GM23338 (cell line): ENCODE measurements around the gene SLC25A29. TPM values are rescaled to one million over a fixed set of nuclear protein-coding genes. Genes with fewer than 3 reads are reported as not detected.

Experiments used
- ATAC-seq: fragments of 200-7000 bp; cut with Tn5 transposase; 3 replicates; pipeline ENCODE4 v1.9.1; 2020
- DNase-seq: peaks from one replicate; pipeline ENCODE4 v3.0.0-alpha.2; 2015; ENCODE audit warnings: low spot score
- H2AFZ ChIP-seq: fragments of 200-600 bp; sonication (generic); 2 replicates; pipeline ENCODE4 v1.8.0; 2016; ENCODE audit warnings: antibody characterized with exemption, mild to moderate bottlenecking, moderate library complexity
- H3F3A ChIP-seq: fragments of 200-600 bp; sonication (generic); replicated peaks from 2 replicates; pipeline ENCODE4 v1.8.0; 2017; ENCODE audit warnings: antibody characterized with exemption, mixed run types, low read depth
- H3K27ac ChIP-seq: fragments of 200-600 bp; sonication (generic); 2 replicates; pipeline ENCODE4 v1.6.1; 2016; ENCODE audit warnings: low read depth
- H3K27me3 ChIP-seq: fragments of 200-600 bp; sonication (generic); 2 replicates; pipeline ENCODE4 v1.8.0; 2016; ENCODE audit warnings: mild to moderate bottlenecking, mixed run types, moderate library complexity; ENCODE audit not compliant: insufficient read depth
- H3K36me3 ChIP-seq: fragments of 200-600 bp; sonication (generic); 2 replicates; pipeline ENCODE4 v1.8.0; 2016; ENCODE audit warnings: mild to moderate bottlenecking; ENCODE audit not compliant: insufficient read depth
- H3K4me1 ChIP-seq: fragments of 200-600 bp; sonication (generic); 2 replicates; pipeline ENCODE4 v1.8.0; 2016; ENCODE audit warnings: mild to moderate bottlenecking, moderate library complexity; ENCODE audit not compliant: insufficient read depth
- H3K4me2 ChIP-seq: fragments of 200-600 bp; sonication (generic); 2 replicates; pipeline ENCODE4 v1.7.1; 2017; ENCODE audit warnings: mixed run types
- H3K4me3 ChIP-seq: fragments of 200-600 bp; sonication (generic); 2 replicates; pipeline ENCODE4 v1.6.1; 2016; ENCODE audit warnings: mixed run types
- H3K79me2 ChIP-seq: fragments of 200-600 bp; sonication (generic); replicated peaks from 2 replicates; pipeline ENCODE4 v1.8.0; 2017; ENCODE audit warnings: mild to moderate bottlenecking; ENCODE audit not compliant: insufficient read depth
- H3K9me2 ChIP-seq: fragments of 200-600 bp; sonication (generic); 2 replicates; pipeline ENCODE4 v1.8.0; 2017; ENCODE audit not compliant: insufficient read depth
- H4K20me1 ChIP-seq: fragments of 200-600 bp; sonication (generic); replicated peaks from 2 replicates; pipeline ENCODE4 v1.8.0; 2017; ENCODE audit warnings: mild to moderate bottlenecking; ENCODE audit not compliant: insufficient read depth
- H3K27ac Mint-ChIP-seq: 2 replicates; pipeline ENCODE4 v1.8.0; 2020; ENCODE audit warnings: inconsistent platforms, mild to moderate bottlenecking, moderate library complexity, mixed read lengths
- H3K27me3 Mint-ChIP-seq: 3 replicates; pipeline ENCODE4 v1.8.0; 2022; ENCODE audit warnings: low read depth, mild to moderate bottlenecking, moderate library complexity, mixed read lengths, inconsistent platforms; ENCODE audit not compliant: insufficient read depth, poor library complexity
- H3K36me3 Mint-ChIP-seq: 3 replicates; pipeline ENCODE4 v1.8.0; 2021; ENCODE audit warnings: low read depth, mild to moderate bottlenecking, inconsistent platforms, moderate library complexity, mixed read lengths
- H3K4me1 Mint-ChIP-seq: 3 replicates; pipeline ENCODE4 v1.8.0; 2020; ENCODE audit warnings: mild to moderate bottlenecking, inconsistent platforms, mixed read lengths
- H3K4me3 Mint-ChIP-seq: 3 replicates; pipeline ENCODE4 v1.8.0; 2021; ENCODE audit warnings: moderate library complexity, mild to moderate bottlenecking, inconsistent platforms, mixed read lengths
- H3K9me3 Mint-ChIP-seq: 3 replicates; pipeline ENCODE4 v1.8.0; 2020; ENCODE audit warnings: moderate library complexity, mild to moderate bottlenecking, inconsistent platforms, mixed read lengths
- CREB1 ChIP-seq: fragments of 250-450 bp; sonication (Bioruptor Pico); IDR thresholded peaks from 2 replicates; pipeline ENCODE4 v1.5.0; 2020; ENCODE audit warnings: low read depth, mild to moderate bottlenecking, moderate library complexity
- CTCF ChIP-seq, 2 experiments: fragments of 200-600 bp in 1 of 2; sonication (generic) in 1 of 2; conservative IDR thresholded peaks; 2 replicates each; pipeline versions ENCODE4 v1.5.1 to v1.6.1; 2016 to 2017; ENCODE audit warnings: antibody characterized with exemption in 2 of 2, low read depth in 2 of 2, mild to moderate bottlenecking in 2 of 2, moderate library complexity in 1 of 2
- ETS1 ChIP-seq: IDR thresholded peaks from 2 replicates; pipeline ENCODE4 v1.6.1; 2016; ENCODE audit warnings: antibody characterized with exemption
- EZH2phosphoT487 ChIP-seq: fragments of 200-600 bp; sonication (generic); IDR thresholded peaks from one replicate; pipeline ENCODE4 v1.8.1; 2018; ENCODE audit warnings: antibody characterized with exemption; ENCODE audit not compliant: unreplicated experiment
- JUNB ChIP-seq: IDR thresholded peaks from one replicate; pipeline ENCODE4 v1.6.1; 2016; ENCODE audit warnings: antibody characterized with exemption; ENCODE audit not compliant: unreplicated experiment
- NANOG ChIP-seq: IDR thresholded peaks from 2 replicates; pipeline ENCODE4 v1.6.1; 2016; ENCODE audit warnings: antibody characterized with exemption, borderline replicate concordance
- POLR2AphosphoS5 ChIP-seq: IDR thresholded peaks from 2 replicates; pipeline ENCODE4 v1.6.1; 2016; ENCODE audit warnings: antibody characterized with exemption, low read depth
- REST ChIP-seq: IDR thresholded peaks from one replicate; pipeline ENCODE4 v1.6.1; 2018; ENCODE audit warnings: antibody characterized with exemption; ENCODE audit not compliant: unreplicated experiment
- STAT1 ChIP-seq: IDR thresholded peaks from one replicate; pipeline ENCODE4 v1.6.1; 2016; ENCODE audit warnings: antibody characterized with exemption; ENCODE audit not compliant: unreplicated experiment
- ZNF114 ChIP-seq: fragments of 250-450 bp; sonication (Bioruptor Pico); IDR thresholded peaks from 2 replicates; pipeline ENCODE4 v1.5.0; 2020; ENCODE audit warnings: mild to moderate bottlenecking, moderate library complexity
- ZNF331 ChIP-seq: fragments of 250-450 bp; sonication (Bioruptor Pico); IDR thresholded peaks from 2 replicates; pipeline ENCODE4 v1.5.0; 2020; ENCODE audit warnings: low read depth, mild to moderate bottlenecking, moderate library complexity
- ZNF462 ChIP-seq: fragments of 250-450 bp; sonication (Bioruptor Pico); IDR thresholded peaks from 2 replicates; pipeline ENCODE4 v1.5.0; 2020; ENCODE audit warnings: mild to moderate bottlenecking, moderate library complexity
- polyA plus RNA-seq: library from polyadenylated mRNA; unstranded; fragments of >200 nt; fragmentation: Nextera tagmentation; extraction: Ambion mirVana; gene quantifications from 2 replicates; pipeline ENCODE4 v1.2.1, GENCODE V29; 2016
- total RNA-seq: library from RNA; depleted of rRNA; stranded (reverse); fragments of >200 nt; shearing (Covaris generic); gene quantifications from 2 replicates; pipeline ENCODE4 v1.2.3, GENCODE V29; 2014

SLC25A29 gene
- total and polyA plus RNA-seq, 2 experiments from 2014 or later = 65.6 to 206 TPM

GRCh38 chr14:100295376-100296105 lies 10.7 kb downstream of the SLC25A29 start:
- Mint-ChIP-seq H3K36me3 (peaks cover 52% of the 10 kb centered on the region), H3K4me1 (peaks cover 4% of the 10 kb centered on the region), H3K27me3 (peaks cover 11% of the 10 kb centered on the region), H3K9me3 (no peaks in the 10 kb centered on the region), H3K27ac (no peak overlapping the region), H3K4me3 (no peak overlapping the region)
- Histone ChIP-seq H3K4me3 (no peak overlapping the region), H3F3A (0 out of 2 replicates have a peak, but pooled peaks cover 6% of the 10 kb centered on the region), H3K27me3 (no peaks in the 10 kb centered on the region), H2AFZ (no peak overlapping the region), H3K4me1 (no peaks in the 10 kb centered on the region), H3K4me2 (no peak overlapping the region), H3K9me2 (no peaks in the 10 kb centered on the region), H3K36me3 (no peaks in the 10 kb centered on the region; the same call in 1 of the 2 replicates), H3K79me2 (peaks cover 14% of the 10 kb centered on the region), H3K27ac (no peak overlapping the region), H4K20me1 (peaks cover 44% of the 10 kb centered on the region)
- TF ChIP-seq ZNF462 (CRISPR knock-in tag) (no peak), ETS1 (no peak), EZH2phosphoT487 (no peak), ZNF331 (CRISPR knock-in tag) (no peak), NANOG (no peak), STAT1 (no peak), JUNB (no peak), CREB1 (CRISPR knock-in tag) (no peak), ZNF114 (CRISPR knock-in tag) (no peak), POLR2AphosphoS5 (no peak), CTCF (conservative IDR thresholded peaks at IDR 0.05; ENCODE audit: low read depth in 2 of 2) (no peak), REST (no peak)
- no peak for ATAC-seq
- DNase-seq = no peak
